ENCODE data around the gene ERC2. TPM values are rescaled to one million over a fixed set of nuclear protein-coding genes. Genes with fewer than 3 reads are reported as not detected.

Gene ERC2
- total RNA-seq, 1 donor from 2014 or later = 7.4 TPM

DNA sequence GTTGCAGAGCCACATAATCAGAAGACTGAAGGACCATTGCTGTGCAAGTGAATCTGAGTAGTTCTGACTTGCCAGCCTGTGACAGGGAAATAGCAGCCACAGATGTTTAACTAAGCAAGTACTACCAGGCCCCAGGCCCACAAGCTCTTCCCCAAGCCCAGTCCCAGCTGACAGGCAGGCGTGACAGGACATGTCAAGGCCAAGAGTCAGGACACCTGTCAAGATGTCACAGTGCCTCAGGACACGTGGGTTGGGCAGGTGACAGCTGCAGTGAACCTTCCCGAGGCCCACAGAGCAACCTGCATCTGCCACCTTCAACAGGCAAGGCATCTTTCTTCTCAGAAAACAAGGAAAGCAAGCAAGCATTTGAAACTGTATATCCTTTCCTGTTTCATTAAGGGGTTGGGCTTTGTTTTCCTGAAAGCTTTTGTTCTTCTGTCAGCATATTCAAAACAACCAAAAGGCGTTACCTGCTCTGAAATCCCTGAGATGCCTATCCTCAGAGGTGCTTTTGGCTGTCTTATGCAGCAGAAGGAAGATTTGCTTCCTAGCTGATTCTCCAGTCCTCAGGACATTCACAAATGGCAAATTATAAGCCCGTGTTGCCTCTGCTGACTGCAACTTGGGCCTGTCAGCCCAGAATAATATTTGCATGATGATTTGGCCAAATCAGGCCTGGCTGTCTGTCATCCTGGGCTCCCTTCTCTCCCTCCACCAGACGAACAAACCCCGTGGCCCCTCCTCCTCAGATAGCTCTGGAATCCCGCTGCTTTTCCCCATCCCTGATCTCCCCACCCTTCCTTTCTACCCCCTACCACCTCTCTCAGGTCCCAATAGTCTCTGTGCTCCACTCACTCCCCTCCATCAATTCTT is 809.3 kb downstream of the ERC2 start:
- Histone ChIP-seq H3K9ac (ENCODE audit: low read length) (no peak overlapping the region), H3K9me3 (ENCODE audit: insufficient read depth, low read depth, low read length) (no peaks in the 10 kb centered on the region), H3K27me3 (ENCODE audit: insufficient read depth, low read length) (no peaks in the 10 kb centered on the region), H3K4me1 (ENCODE audit: insufficient read depth, low read length) (no peaks in the 10 kb centered on the region), H3K36me3 (ENCODE audit: insufficient read depth, low read length) (no peaks in the 10 kb centered on the region), H4K20me1 (ENCODE audit: insufficient read depth, low read length) (no peaks in the 10 kb centered on the region), H3K79me2 (ENCODE audit: insufficient read depth, low read length) (no peaks in the 10 kb centered on the region), H3K4me3 (ENCODE audit: insufficient read depth, low read depth, low read length) (no peak overlapping the region), H3K4me2 (ENCODE audit: low read length) (no peak overlapping the region), H2AFZ (ENCODE audit: low read depth, low read length) (no peak overlapping the region), H3K27ac (ENCODE audit: low read depth, low read length) (no peak overlapping the region)
- no peak overlapping the region for H3K27ac Mint-ChIP-seq (ENCODE audit: unreplicated experiment)
- H3K36me3 Mint-ChIP-seq (ENCODE audit: low read depth, unreplicated experiment) = no peaks in the 10 kb centered on the region
- H3K4me3 Mint-ChIP-seq (ENCODE audit: unreplicated experiment) = no peak overlapping the region
- no peaks in the 10 kb centered on the region for H3K27me3 Mint-ChIP-seq (ENCODE audit: low read depth, unreplicated experiment)
- no peaks in the 10 kb centered on the region for H3K9me3 Mint-ChIP-seq (ENCODE audit: unreplicated experiment)
- no peak for TF ChIP-seq EZH2 (IDR thresholded peaks at IDR 0.05; ENCODE audit: insufficient read depth, low read length)
- TF ChIP-seq, protein P1, sequence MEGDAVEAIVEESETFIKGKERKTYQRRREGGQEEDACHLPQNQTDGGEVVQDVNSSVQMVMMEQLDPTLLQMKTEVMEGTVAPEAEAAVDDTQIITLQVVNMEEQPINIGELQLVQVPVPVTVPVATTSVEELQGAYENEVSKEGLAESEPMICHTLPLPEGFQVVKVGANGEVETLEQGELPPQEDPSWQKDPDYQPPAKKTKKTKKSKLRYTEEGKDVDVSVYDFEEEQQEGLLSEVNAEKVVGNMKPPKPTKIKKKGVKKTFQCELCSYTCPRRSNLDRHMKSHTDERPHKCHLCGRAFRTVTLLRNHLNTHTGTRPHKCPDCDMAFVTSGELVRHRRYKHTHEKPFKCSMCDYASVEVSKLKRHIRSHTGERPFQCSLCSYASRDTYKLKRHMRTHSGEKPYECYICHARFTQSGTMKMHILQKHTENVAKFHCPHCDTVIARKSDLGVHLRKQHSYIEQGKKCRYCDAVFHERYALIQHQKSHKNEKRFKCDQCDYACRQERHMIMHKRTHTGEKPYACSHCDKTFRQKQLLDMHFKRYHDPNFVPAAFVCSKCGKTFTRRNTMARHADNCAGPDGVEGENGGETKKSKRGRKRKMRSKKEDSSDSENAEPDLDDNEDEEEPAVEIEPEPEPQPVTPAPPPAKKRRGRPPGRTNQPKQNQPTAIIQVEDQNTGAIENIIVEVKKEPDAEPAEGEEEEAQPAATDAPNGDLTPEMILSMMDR (IDR thresholded peaks at IDR 0.05; ENCODE audit: insufficient read depth, low read depth, low read length) = no peak
- DNase-seq (ENCODE audit: low read depth) (no peak), FAIRE-seq (no peak)
- H3K4me1 Mint-ChIP-seq (ENCODE audit: low read depth, unreplicated experiment) = peaks cover 22% of the 10 kb centered on the region

DNA sequence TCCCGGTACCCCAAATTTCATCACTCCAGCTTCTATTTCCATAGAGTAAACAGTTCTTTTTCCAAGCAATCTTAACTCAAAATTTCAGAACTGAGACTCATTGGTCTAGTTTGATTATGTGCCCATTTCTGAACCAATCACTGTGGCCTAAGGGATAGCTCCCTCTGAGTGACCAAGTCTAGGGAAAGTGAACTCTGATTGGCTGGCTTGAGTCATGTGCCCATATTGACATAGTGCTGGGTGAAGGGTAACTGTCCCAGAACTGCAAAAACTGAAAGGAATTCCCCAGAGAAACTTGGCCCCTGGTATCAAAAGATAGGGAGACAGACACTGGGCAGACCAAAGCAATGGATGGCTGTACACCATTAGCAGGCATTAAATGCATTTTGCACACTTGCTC is 810.0 kb downstream of the ERC2 start:
- Histone ChIP-seq H3K79me2 (ENCODE audit: insufficient read depth, low read length) (no peaks in the 10 kb centered on the region), H3K9me3 (ENCODE audit: insufficient read depth, low read depth, low read length) (no peaks in the 10 kb centered on the region), H3K4me1 (ENCODE audit: insufficient read depth, low read length) (no peaks in the 10 kb centered on the region), H3K36me3 (ENCODE audit: insufficient read depth, low read length) (no peaks in the 10 kb centered on the region), H3K4me2 (ENCODE audit: low read length) (no peak overlapping the region), H3K27ac (ENCODE audit: low read depth, low read length) (no peak overlapping the region), H4K20me1 (ENCODE audit: insufficient read depth, low read length) (no peaks in the 10 kb centered on the region), H3K4me3 (ENCODE audit: insufficient read depth, low read depth, low read length) (no peak overlapping the region), H2AFZ (ENCODE audit: low read depth, low read length) (no peak overlapping the region), H3K27me3 (ENCODE audit: insufficient read depth, low read length) (no peaks in the 10 kb centered on the region), H3K9ac (ENCODE audit: low read length) (no peak overlapping the region)
- no peak for FAIRE-seq
- H3K27me3 Mint-ChIP-seq (ENCODE audit: low read depth, unreplicated experiment) = no peaks in the 10 kb centered on the region
- no peaks in the 10 kb centered on the region for H3K36me3 Mint-ChIP-seq (ENCODE audit: low read depth, unreplicated experiment)
- no peak overlapping the region for H3K4me3 Mint-ChIP-seq (ENCODE audit: unreplicated experiment)
- no peak overlapping the region for H3K27ac Mint-ChIP-seq (ENCODE audit: unreplicated experiment)
- DNase-seq (ENCODE audit: low read depth) = no peak
- TF ChIP-seq, protein P1 (IDR thresholded peaks at IDR 0.05; ENCODE audit: insufficient read depth, low read depth, low read length) = no peak
- no peak for TF ChIP-seq EZH2 (IDR thresholded peaks at IDR 0.05; ENCODE audit: insufficient read depth, low read length)
- H3K4me1 Mint-ChIP-seq (ENCODE audit: low read depth, unreplicated experiment) = peaks cover 29% of the 10 kb centered on the region
- H3K9me3 Mint-ChIP-seq (ENCODE audit: unreplicated experiment) = no peaks in the 10 kb centered on the region

DNA sequence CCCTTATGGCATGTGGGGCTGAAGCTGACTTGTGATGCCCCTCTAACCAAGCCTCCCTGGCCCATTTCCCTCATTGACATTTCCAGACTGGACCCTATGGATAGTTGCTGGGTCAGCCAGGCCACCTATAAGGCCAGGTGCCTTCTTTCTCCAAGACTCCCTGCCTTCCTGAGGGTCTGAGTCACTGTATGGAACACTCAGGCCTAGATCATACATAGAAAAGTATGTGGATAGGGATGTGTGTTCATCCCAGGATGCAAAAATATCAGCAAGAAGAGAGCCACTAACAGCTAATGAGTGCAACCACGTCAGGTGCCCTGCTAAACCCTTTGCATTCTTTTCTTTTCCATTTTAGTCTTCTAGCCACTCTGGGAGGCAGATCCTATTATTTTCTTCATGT is 812.7 kb downstream of the ERC2 start:
- Mint-ChIP-seq H3K4me3 (ENCODE audit: unreplicated experiment) (no peak overlapping the region), H3K27me3 (ENCODE audit: low read depth, unreplicated experiment) (no peaks in the 10 kb centered on the region), H3K36me3 (ENCODE audit: low read depth, unreplicated experiment) (no peaks in the 10 kb centered on the region), H3K27ac (ENCODE audit: unreplicated experiment) (no peak overlapping the region), H3K9me3 (ENCODE audit: unreplicated experiment) (no peaks in the 10 kb centered on the region), H3K4me1 (ENCODE audit: low read depth, unreplicated experiment) (peaks cover 21% of the 10 kb centered on the region)
- Histone ChIP-seq H3K9me3 (ENCODE audit: insufficient read depth, low read depth, low read length) (no peaks in the 10 kb centered on the region), H3K27ac (ENCODE audit: low read depth, low read length) (no peak overlapping the region), H3K4me1 (ENCODE audit: insufficient read depth, low read length) (no peaks in the 10 kb centered on the region), H2AFZ (ENCODE audit: low read depth, low read length) (no peak overlapping the region), H3K79me2 (ENCODE audit: insufficient read depth, low read length) (no peaks in the 10 kb centered on the region), H3K4me3 (ENCODE audit: insufficient read depth, low read depth, low read length) (no peak overlapping the region), H3K4me2 (ENCODE audit: low read length) (no peak overlapping the region), H3K27me3 (ENCODE audit: insufficient read depth, low read length) (no peaks in the 10 kb centered on the region), H3K36me3 (ENCODE audit: insufficient read depth, low read length) (no peaks in the 10 kb centered on the region), H3K9ac (ENCODE audit: low read length) (no peak overlapping the region), H4K20me1 (ENCODE audit: insufficient read depth, low read length) (no peaks in the 10 kb centered on the region)
- TF ChIP-seq, protein P1 (IDR thresholded peaks at IDR 0.05; ENCODE audit: insufficient read depth, low read depth, low read length) = no peak
- no peak for TF ChIP-seq EZH2 (IDR thresholded peaks at IDR 0.05; ENCODE audit: insufficient read depth, low read length)
- FAIRE-seq = no peak
- DNase-seq (ENCODE audit: low read depth) = no peak

Data from astrocyte (in vitro differentiated cells and primary cell).